GM12892 (cell line): Measurements from ENCODE around the gene ABCC5.

Experiments used
- POLR2A ChIP-seq: IDR thresholded peaks from 2 replicates; pipeline ENCODE4 v1.6.1; 2011; ENCODE audit warnings: low read depth, low read length, control low read depth
- POLR2AphosphoS5 ChIP-seq: IDR thresholded peaks from 2 replicates; pipeline ENCODE4 v1.6.1; 2011; ENCODE audit warnings: low read depth, low read length, control low read depth
- TAF1 ChIP-seq: IDR thresholded peaks from 2 replicates; pipeline ENCODE4 v1.6.1; 2011; ENCODE audit warnings: low read depth, mild to moderate bottlenecking, control low read depth, low read length, borderline replicate concordance

- TF ChIP-seq TAF1 (no peak), POLR2A (no peak), POLR2AphosphoS5 (no peak)
These were observed 41.7 kb upstream of the ABCC5 start for GRCh38 chr3:184059424-184059823.
